GM13976 (cell line): ENCODE measurements around the gene PTRHD1.

Experiments used
- DNase-seq: peaks from one replicate; pipeline ENCODE4 v3.0.0; 2012; ENCODE audit warnings: low spot score
- CTCF ChIP-seq: IDR thresholded peaks from 2 replicates; pipeline ENCODE4 v1.5.1; 2012; ENCODE audit warnings: borderline replicate concordance, mild to moderate bottlenecking; ENCODE audit not compliant: insufficient read depth; ENCODE audit errors: extremely low read depth, missing control alignments, control extremely low read depth
- in situ Hi-C: fragments of 300-500 bp; cut with MboI; formaldehyde crosslinking; loops from one replicate; pipeline ENCODE4 v1.12.0; 2022; ENCODE audit warnings: low sequenced_read_pairs, mixed read lengths, inconsistent platforms; ENCODE audit not compliant: unreplicated experiment

Gene PTRHD1

GRCh38 chr2:24791452-24791851, 1.7 kb downstream of the PTRHD1 start:
- in situ Hi-C loops, result no loop called here
- TF ChIP-seq CTCF, result no peak
- DNase-seq, result no peak

- no peak for DNase-seq
- TF ChIP-seq CTCF, result no peak
- in situ Hi-C loops, result no loop called here
Observed at GRCh38 chr2:24788816-24789215, 4.4 kb downstream of the PTRHD1 start.

GRCh38 chr2:24787532-24787931, 5.7 kb downstream of the PTRHD1 start:
- in situ Hi-C loops, result no loop called here
- DNase-seq, result no peak
- TF ChIP-seq CTCF, result no peak

GRCh38 chr2:24785671-24786321, 7.4 kb downstream of the PTRHD1 start:
- TF ChIP-seq CTCF, result no peak
- no peak for DNase-seq
- in situ Hi-C loops, result no loop called here

- DNase-seq, result no peak
- in situ Hi-C loops, result no loop called here
- no peak for TF ChIP-seq CTCF
Observed at GRCh38 chr2:24783641-24784040, 9.6 kb downstream of the PTRHD1 start.

GRCh38 chr2:24779116-24779515, 14.1 kb downstream of the PTRHD1 start:
- in situ Hi-C loops, result no loop called here
- no peak for DNase-seq
- TF ChIP-seq CTCF, result no peak
